ENCODE data around the gene CATSPERZ.
"Not testable (repeated sequence)": the region's sequence is repeated elsewhere in the genome, so short reads cannot be mapped to it uniquely, and the experiment has no call there.

The CATSPERZ gene

DNA sequence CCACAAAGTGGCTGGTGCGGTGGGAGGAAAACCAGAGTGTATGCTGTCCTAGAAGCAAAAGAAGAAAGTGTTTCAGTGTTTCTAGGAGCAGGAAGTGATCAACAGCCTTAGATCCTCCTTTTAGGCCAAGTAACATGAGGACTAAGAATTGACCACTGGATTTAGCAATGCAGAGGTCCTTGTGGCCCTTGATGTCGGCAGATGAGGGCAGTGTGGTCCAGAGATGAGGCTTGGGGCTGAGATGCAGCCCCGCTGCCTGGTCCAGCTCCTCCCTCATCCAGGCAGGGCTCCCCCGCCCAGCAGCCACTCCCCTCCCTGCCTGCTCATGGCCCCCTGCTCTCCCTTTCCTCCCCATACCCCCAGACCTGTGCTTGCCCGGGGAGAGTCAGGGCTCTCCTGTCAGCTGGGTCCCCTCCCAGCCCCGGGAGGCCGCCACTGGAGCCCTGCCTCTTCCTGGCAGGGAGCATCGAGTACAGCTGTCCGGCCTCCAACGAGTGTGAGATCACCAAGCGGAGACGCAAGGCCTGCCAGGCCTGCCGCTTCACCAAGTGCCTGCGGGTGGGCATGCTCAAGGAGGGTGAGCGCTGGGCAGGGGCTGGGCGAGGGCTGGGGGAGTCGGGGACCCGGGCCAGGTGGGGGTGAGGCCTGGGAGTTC, 13.5 kb downstream of the CATSPERZ start:
- TF ChIP-seq, protein P1, sequence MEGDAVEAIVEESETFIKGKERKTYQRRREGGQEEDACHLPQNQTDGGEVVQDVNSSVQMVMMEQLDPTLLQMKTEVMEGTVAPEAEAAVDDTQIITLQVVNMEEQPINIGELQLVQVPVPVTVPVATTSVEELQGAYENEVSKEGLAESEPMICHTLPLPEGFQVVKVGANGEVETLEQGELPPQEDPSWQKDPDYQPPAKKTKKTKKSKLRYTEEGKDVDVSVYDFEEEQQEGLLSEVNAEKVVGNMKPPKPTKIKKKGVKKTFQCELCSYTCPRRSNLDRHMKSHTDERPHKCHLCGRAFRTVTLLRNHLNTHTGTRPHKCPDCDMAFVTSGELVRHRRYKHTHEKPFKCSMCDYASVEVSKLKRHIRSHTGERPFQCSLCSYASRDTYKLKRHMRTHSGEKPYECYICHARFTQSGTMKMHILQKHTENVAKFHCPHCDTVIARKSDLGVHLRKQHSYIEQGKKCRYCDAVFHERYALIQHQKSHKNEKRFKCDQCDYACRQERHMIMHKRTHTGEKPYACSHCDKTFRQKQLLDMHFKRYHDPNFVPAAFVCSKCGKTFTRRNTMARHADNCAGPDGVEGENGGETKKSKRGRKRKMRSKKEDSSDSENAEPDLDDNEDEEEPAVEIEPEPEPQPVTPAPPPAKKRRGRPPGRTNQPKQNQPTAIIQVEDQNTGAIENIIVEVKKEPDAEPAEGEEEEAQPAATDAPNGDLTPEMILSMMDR (IDR thresholded peaks at IDR 0.05; ENCODE audit: control extremely low read depth, extremely low read depth, low read depth, missing control alignments), result no peak
- DNase-seq (ENCODE audit: extremely low spot score), result no peak
- POLR2A ChIA-PET, result interaction anchor here (0.9 kb wide), 2 partner anchors 41 to 72 kb away, joined by 3 to 8 read pairs; partner anchors contain the start of gene FKBP2
- CTCF ChIA-PET, result interaction anchor here (1.0 to 2.7 kb wide), 4 partner anchors 9 to 44 kb away, joined by 3 to 16 read pairs (median 8); no protein-coding TSS in a partner anchor

DNA sequence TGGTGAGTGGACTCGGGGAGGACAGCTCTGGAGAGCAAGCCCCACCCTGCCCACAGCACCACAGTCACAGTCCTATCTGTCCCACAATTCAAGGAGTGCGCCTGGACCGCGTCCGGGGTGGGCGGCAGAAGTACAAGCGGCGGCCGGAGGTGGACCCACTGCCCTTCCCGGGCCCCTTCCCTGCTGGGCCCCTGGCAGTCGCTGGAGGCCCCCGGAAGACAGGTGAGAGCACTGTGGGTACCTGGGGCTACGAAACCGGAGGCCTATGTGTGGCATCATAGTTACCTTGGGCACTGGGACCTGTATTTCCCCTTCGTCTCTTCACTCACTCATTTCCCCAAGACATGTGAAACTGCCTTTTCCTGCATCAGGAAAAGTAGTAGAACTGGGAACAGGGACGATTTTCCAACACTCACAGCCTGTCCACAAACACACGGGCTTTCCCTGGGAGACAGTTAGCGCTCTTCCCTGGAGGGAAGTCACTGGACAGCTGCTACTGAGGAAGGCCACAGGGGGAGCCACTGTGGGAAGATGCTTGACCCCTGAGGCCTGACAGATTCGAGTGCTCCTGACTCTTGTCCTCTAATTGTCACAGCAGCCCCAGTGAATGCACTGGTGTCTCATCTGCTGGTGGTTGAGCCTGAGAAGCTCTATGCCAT, 14.1 kb downstream of the CATSPERZ start:
- ChIA-PET CTCF (interaction anchor here (0.9 to 4.1 kb wide), 3 partner anchors 10 to 63 kb away, joined by 3 to 28 read pairs (median 16); partner anchors contain the start of gene ESRRA), POLR2A (no interaction called here)
- TF ChIP-seq, protein P1 (IDR thresholded peaks at IDR 0.05; ENCODE audit: control extremely low read depth, extremely low read depth, low read depth, missing control alignments), result no peak
- DNase-seq (ENCODE audit: extremely low spot score), result no peak

DNA sequence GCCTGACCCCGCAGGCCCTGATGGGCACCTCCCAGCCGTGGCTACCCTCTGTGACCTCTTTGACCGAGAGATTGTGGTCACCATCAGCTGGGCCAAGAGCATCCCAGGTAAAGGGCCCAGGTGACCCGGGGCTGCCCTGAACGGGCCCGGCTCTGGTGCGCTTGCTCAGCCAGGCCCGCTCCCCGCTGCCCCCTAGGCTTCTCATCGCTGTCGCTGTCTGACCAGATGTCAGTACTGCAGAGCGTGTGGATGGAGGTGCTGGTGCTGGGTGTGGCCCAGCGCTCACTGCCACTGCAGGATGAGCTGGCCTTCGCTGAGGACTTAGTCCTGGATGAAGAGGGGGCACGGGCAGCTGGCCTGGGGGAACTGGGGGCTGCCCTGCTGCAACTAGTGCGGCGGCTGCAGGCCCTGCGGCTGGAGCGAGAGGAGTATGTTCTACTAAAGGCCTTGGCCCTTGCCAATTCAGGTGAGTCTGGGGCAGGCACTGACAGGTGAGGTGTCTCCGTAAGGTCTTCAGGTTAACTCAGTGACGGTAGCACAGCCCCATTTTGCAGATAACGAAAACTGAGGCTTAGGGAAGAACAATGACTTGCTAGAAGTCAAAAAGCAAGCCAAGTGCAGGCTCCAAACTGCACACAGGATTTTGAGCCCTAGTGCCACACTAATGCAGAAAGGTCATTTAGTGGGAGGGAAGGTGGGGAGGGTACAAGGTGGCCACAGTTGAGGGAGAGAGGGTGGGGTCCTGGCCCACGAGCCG, 14.8 kb downstream of the CATSPERZ start:
- POLR2A ChIA-PET, result interaction anchor here (0.6 kb wide), 1 partner anchor 10 kb away, joined by 6 read pairs; no protein-coding TSS in a partner anchor
- no peak for DNase-seq (ENCODE audit: extremely low spot score)
- CTCF ChIA-PET, result interaction anchor here (0.9 to 4.1 kb wide), 2 partner anchors 11 to 64 kb away, joined by 3 to 28 read pairs; partner anchors contain the start of gene ESRRA
- TF ChIP-seq, protein P1 (IDR thresholded peaks at IDR 0.05; ENCODE audit: control extremely low read depth, extremely low read depth, low read depth, missing control alignments), result no peak

DNA sequence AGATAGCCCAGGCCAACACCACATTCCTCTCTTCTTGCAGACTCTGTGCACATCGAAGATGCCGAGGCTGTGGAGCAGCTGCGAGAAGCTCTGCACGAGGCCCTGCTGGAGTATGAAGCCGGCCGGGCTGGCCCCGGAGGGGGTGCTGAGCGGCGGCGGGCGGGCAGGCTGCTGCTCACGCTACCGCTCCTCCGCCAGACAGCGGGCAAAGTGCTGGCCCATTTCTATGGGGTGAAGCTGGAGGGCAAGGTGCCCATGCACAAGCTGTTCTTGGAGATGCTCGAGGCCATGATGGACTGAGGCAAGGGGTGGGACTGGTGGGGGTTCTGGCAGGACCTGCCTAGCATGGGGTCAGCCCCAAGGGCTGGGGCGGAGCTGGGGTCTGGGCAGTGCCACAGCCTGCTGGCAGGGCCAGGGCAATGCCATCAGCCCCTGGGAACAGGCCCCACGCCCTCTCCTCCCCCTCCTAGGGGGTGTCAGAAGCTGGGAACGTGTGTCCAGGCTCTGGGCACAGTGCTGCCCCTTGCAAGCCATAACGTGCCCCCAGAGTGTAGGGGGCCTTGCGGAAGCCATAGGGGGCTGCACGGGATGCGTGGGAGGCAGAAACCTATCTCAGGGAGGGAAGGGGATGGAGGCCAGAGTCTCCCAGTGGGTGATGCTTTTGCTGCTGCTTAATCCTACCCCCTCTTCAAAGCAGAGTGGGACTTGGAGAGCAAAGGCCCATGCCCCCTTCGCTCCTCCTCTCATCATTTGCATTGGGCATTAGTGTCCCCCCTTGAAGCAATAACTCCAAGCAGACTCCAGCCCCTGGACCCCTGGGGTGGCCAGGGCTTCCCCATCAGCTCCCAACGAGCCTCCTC, 15.7 kb downstream of the CATSPERZ start:
- POLR2A ChIA-PET, result interaction anchor here (0.6 kb wide), 1 partner anchor 9 kb away, joined by 6 read pairs; no protein-coding TSS in a partner anchor

DNA sequence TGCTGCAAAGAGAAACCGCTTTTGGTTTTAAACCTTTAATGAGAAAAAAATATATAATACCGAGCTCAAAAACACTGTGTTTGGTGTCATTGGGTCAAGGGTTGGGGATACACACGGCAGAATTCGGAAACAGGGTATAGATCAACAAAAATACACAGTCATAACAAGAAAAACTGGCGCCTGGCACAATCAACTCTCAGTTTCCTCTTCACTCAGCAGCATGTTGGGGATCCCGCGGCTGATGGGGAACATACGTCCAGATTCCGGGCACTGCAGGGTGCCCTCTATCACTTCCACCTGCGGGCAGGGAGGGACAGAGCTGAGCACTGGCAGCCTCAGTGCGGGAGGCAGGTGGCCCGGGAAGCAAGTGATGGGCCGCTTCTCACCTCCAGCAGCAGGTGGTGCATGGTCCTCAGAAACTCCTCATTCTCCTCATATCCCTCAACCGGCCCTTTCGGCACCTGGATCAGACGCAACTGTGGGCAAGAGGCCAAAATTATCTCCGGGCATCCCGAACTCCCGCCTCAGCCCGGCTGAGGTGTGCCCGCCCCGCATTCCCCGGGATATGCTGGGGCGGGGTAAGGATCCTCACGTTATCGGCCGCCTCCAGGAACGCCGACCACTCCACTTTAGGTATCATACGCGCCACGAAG, 16.6 kb downstream of the CATSPERZ start:
- TF ChIP-seq, protein P1 (IDR thresholded peaks at IDR 0.05; ENCODE audit: control extremely low read depth, extremely low read depth, low read depth, missing control alignments), result no peak

More for the DNA sequence above, 15.7 kb downstream of the CATSPERZ start:
- CTCF ChIA-PET, result interaction anchor here (1.4 to 4.5 kb wide), 4 partner anchors 9 to 39 kb away, joined by 4 to 71 read pairs (median 20); partner anchors contain the start of gene ESRRA
- not testable (repeated sequence) for DNase-seq (ENCODE audit: extremely low spot score)

More for the DNA sequence above, 16.6 kb downstream of the CATSPERZ start:
- DNase-seq (ENCODE audit: extremely low spot score), result no peak
- ChIA-PET CTCF (interaction anchor here (1.2 to 4.5 kb wide), 12 partner anchors 9 to 45 kb away, joined by 4 to 71 read pairs (median 10); partner anchors contain the start of genes ESRRA and RPS6KA4), POLR2A (interaction anchor here (0.8 to 2.2 kb wide), 10 partner anchors 9 to 131 kb away, joined by 3 to 18 read pairs (median 7); partner anchors contain the start of genes ESRRA, FKBP2 and STIP1)
